ENCODE results near the gene AFTPH.
"Not testable (repeated sequence)": the region's sequence is repeated elsewhere in the genome, so short reads cannot be mapped to it uniquely, and the experiment has no call there.

AFTPH gene

DNA sequence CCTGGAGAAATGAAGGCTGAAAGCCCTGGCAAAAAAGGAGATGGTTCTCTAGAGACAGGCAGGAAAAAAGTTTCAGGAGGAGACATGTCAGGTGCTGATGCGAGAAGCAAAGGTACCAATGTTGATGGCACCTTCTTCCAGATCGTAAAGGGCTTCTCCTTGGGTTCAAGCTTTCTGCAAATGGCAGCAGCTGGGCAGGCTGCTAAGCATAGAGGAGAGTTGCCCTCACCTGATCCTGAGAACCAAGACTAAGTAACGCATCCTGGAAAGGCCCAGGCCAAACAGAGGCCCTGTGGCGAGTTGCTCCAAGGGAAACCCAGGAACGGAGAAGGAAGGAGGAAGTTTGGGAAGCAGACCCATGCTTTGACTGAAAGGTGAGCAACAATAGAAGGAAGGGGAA lies 23.6 kb upstream of the AFTPH start:
- no peak for DNase-seq (ENCODE audit: low read depth in 2 of 2)

DNA sequence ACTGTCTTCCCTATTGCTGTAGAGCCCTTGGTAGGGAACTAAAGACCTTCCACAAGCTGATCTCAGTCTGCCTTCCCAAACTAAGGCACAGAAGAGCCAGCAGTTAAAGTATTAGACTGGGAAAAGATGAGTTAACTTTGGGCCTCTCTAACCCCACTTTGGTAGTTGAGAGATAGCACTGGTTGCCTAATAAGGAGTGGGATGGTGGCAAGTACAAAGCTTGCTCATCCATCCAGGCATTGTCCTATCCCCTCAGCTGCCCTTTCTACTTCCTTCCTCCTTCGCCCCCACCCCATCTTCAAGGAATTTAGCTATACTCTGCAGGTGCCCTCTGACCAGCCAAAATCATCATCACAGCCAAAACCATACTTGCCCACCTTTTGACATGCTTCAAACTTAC lies 22.2 kb upstream of the AFTPH start:
- no peak for DNase-seq (ENCODE audit: low read depth in 2 of 2)

DNA sequence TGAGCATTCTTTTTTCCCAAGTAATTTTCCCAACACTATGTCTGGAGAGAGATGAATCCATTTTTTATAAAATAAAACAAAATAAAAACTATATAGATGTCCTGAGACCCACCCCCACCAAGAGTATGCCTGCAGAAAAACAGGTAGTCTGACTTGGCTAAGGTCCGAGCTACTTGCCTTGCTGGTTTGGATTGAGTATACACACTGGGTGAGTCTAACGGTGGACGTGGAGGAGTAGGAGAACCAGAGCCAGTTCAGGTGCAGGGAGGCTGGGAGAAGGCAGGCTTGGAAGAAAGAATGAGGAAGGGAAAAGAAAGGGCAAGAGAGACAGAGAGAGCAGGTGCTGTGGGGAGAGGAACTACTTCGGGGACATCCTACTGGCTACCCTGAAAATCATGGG lies 21.3 kb upstream of the AFTPH start:
- no peak for DNase-seq (ENCODE audit: low read depth in 2 of 2)

DNA sequence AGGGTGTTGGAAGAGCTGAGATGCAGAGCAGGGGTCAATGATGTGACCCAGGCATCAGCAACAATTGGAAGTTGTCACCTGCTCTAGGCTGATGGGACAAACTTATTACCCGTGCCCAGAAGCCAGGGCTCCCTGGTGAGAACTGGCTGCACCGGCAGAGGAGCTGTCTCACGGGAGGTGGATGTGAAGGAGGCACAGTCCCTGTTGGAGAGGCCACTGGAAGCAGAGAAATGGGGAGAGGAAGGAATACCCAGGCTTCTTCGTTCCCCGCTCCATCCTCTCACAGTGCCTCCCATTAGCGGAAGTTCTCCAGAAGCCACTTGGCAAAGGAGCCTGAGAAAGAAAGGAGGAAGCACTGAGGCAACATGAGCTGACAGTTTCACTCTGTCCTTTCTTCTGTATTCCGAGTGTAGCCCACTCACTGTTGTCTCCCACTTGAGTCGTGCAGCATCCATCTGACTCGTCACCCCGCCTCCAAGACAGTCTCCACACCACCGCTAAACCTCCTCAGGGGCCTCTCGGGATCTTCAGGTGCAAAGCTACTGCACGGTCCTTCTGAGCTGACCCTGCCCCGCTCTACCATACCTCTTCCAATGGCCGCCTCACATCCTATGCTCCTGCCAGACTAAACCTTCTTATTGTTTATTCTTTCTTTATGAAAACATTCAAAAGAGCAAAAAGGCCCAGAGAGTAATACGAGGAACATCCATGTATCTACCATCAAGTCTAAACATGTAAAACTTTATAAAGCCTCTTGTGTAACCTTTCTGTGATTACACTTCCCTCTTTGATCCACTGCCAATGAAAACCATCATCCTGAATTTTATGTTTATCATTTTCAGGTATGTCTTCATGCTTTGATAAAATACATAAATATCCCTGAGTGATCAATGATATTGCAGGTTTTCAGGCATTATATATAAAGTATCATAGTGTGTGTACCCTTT lies 19.1 kb upstream of the AFTPH start:
- DNase-seq (ENCODE audit: low read depth in 2 of 2), result no peak

DNA sequence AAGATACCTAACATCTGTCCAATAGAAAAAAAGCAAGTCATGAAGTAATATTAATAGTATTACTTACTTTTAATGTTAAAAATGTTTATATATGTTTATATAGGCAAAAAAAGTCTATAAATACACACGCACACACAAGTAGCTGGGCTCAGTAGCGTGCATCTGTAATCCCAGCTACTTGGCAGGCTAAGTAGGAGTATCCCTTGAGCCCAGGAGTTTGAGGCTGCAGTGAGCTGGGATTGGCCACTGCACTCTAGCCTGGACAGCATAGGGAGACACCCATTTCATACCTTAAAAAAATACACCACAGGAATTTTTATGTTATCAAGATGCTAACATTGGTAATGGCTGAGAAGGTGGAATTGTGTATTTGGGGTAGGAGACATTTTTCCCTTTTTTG lies 17.4 kb upstream of the AFTPH start:
- no peak for DNase-seq (ENCODE audit: low read depth in 2 of 2)

DNA sequence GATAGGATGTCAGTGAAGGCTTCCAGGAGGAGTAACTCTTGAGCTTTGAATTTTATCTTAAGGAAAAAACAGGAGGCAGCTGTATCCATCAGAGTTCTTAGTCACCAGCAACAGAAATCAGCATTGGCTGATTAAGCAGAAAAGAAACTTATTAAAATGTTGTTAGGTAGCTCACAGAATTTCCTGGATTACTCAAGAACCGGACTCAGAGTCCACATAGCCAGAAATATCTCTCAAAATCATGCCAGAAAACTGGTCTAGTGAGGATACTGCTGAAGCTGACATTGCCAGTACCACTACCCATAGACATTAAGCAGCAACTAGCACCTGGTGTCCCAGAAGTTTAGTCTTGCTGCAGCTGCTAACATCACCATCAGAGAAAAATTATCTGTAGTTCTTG lies 10.1 kb upstream of the AFTPH start:
- DNase-seq (ENCODE audit: low read depth in 2 of 2), result no peak

DNA sequence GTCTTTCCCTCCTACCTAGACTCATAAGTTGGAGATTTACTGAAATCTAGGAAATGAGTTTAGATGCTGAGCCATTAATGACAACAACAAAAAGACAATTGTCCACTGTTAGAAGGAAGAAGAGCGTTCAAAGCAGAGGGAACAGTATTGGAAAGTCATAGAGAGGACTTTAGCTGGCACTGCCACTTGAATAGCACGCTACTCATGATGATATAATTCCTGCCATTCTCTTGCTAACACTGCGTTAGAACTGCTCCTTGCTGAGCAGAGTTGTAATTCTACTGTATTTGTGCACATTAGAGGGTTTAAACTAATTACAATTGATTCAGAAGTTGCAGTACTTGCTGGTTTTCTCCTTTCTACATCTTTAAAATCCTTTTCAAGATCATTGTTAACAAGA lies 9.0 kb upstream of the AFTPH start:
- DNase-seq (ENCODE audit: low read depth in 2 of 2), result no peak

DNA sequence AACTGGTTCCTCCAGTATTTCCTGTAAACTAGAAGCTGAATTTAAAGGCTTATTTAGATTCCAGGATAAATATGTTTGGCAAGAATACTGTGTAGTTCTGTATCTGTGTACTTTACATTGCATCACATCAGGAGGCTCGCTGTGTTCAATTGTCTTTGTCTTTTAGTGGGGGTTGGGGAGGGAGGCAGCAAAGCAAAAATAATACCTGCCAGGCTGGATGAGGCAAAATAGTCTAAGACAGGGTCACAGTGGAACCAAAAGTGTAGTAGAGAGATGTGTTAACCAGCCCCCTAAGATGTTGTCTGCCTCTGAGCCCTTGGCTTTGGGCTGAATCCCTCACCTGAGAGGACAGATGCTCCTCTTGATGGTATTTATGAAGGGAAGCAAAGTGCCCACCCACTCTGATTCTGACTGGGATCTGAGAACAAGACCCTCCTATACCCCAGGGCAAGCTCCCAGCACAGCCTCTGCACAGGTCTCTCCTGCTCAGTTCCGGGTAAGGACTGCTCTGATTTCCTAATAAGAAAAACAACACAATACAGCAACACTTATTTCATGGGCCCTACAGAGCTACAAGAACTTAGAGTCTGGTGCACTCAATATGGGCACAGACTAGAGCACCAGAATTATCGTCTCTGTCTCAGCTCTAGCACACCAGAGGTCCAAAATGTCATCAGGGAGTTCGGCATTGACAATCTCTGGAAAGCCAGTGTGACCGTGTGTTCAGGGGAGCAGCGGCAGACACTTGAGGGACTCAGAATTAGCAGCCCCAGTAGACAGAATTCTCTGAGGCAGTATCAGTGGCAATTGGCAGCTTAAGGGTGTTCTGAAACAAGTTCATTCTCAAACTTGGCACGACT lies 7.2 kb upstream of the AFTPH start:
- no peak for DNase-seq (ENCODE audit: low read depth in 2 of 2)

DNA sequence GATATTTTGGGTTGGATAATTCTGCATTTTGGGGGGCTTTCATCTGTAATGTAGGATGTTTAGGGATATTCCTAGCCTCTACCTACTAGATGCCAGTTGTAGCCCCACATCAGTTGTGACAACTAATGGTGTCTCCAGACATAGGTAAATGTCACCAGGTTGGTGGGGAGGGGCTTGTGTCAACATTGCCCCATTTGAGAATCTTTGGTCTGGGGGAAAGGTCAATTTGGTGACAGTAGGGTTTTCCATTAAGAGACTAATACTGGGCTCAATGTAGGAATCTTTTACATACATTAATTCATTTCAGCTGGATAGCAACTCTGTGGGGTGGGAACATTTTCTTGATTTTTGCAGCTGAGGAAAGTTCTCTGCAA lies 6.6 kb upstream of the AFTPH start:
- DNase-seq (ENCODE audit: low read depth in 2 of 2), result no peak

DNA sequence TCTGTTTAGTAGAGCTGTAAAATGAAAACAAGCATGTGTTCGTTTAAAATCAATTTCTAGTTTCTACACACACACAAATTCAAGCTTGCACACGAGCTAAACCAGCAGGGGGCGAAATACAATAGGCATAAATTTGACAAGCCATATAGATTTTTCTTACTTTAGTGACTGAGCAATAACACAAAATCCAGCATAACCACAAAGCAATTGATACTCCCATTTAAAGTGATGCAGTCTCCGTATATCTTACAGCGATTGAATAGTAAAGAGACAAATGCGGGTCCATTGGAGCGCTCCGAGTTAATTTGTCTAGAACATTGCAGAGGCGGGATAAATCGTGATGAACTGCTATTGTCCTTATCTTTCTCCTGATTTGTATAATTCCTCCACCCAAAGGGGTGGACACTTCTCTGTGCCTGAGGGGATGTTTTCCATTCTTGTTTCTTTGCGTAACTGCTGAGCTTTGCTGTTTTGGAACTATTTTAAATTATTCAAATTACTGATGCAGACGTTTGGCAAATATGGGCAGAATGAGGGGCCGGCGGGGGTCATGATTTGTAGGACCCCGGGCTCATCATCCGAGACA lies 1.2 kb upstream of the AFTPH start:
- peak; percentile 47 to 65 for DNase-seq (ENCODE audit: low read depth in 2 of 2)

DNA sequence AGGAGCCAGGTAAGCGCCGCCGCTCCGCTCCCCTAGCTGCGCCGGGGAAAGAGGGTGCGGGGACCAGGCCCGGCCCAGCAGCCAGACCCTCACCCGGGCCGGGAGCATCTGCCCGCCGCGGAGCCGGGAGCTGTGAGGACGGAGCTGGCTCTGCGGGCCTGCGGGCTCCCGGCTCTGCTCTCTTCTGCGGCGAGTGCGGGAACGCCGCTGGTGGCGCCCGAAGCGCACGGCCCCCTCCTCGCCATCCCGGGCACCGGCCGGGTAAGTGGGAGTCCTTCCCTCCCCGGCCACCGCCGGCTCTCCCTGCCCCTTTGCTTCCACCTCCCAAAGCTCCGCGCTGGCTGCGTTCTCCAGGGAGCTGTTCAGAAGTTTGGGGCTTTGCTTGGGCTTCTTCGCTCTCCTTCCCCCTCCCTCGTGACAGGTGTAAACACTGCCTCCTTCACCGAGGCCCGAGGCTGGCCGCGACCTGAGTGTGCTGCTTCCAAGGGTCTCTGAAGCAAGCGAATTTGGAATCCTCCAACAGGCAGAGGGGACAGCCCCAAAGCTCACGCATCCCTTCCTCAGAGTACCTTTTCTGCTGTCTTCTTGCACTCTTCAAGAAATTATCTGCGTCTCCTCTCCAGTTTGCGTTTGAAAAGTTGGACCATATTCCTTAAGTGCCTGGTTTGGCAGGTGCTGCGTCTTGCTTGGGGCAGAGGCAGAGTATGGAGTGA lies 632 bp downstream of the AFTPH start:
- peak; percentile 22 to 38 for DNase-seq (ENCODE audit: low read depth in 2 of 2)

DNA sequence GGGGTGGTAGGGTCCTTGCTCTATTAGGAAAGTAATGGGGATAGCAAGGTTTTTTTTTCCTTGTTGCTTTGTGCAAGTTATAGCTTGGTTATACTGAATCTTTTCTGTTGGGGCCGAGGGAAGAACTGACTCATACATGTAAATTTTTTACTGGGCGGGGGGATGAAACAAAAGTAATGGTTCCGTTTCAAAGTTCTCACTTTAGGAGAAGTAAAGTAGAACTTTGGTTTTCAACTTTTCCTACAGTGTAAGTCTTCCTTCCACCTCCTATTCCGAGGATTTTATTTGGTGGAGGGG lies 1.1 kb downstream of the AFTPH start:
- DNase-seq (ENCODE audit: low read depth in 2 of 2), result peak in 1 of 2 donors; percentile 16

DNA sequence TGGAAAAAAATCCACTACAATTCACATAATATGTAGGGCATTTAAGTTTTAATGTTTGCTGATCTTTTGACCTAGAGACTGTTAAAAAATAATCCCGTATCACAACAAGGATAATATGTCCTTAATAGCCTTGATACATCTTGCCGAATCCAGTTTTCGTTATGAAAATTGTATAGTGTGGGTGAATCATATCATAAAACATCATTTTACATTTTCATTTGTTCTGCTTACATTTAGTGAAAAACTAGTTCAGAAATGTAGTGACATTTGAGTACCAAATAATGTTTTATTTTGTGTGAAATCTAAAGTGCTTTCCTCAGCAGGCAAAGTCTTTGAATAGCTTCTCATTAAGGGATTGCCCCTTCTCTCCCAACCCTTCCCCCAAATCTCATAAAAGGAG lies 1.9 kb downstream of the AFTPH start:
- no peak for DNase-seq (ENCODE audit: low read depth in 2 of 2)

DNA sequence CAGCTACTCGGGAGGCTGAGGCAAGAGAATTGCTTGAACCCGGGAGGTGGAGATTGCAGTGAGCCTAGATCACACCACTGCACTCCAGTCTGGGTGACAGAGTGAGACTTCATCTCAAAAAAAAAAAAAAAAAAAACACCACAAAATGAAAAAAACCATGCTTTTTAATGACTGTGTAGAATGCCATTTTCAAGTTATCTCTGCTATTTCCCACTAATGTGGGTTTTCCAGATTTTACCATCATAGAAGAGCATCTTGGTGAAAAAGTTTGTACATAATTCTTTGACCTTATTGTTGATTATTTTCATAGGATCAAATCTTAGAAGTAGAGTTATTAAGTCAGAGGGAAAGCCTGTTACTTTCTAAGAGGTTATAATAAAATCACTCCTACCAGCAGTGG lies 6.8 kb downstream of the AFTPH start:
- not testable (repeated sequence) for DNase-seq (ENCODE audit: low read depth in 2 of 2)

DNA sequence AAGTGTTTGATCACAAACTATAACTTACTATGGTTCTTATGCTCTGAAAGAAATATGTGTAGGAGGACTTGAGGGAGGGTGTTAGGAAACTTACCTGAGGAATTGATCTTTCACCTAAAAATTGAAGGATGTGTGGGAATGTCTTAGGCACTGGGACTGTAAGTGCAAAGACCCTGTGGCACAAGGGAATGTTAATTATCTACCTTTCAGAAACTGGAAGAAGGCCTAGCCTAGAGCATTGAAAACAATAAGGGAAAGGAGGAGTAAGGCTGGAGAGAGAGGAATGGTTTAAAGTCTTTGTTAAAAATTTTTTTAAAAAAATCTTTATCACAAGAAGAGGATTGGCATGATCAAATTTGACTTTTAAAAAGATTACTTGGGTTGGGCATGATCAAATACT lies 7.9 kb downstream of the AFTPH start:
- no peak for DNase-seq (ENCODE audit: low read depth in 2 of 2)

DNA sequence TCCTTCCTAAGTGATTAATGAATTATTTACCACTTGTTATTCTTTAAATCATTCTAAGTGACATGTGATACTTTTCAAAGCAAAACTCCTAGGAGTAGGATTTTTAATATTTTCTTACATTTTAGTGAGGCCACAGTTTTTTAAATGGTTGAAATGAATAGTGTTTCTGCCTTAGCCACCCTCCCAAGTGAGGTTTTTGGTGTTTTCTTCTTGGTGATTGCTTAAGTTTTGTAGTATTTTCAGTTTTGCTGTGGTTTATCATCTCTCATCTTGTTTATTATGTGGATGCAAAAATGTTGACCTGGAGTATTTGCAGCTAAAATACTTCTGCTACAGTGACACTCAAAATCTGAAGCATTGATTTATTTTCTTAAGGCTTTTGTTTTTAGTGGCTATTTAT lies 9.8 kb downstream of the AFTPH start:
- DNase-seq (ENCODE audit: low read depth in 2 of 2), result no peak

DNA sequence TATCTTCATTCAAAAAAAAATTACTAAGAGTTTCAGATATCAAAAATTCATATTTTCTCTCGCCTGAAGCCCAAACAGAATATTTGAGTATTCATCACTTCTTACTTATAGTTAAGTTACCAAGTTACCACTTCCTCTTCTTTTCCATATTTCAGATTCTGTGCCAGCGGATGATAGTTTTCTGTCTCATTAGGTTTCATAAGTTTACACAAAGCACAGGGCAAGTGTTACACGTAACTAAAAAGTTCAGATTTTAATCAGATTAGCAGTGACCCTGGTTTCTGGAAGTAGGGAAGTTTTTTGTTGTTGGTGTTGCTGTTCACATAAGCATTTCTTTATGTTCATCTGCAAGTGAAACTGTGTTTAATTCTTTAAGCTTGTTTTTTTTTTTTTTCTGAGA lies 10.2 kb downstream of the AFTPH start:
- no peak for DNase-seq (ENCODE audit: low read depth in 2 of 2)

DNA sequence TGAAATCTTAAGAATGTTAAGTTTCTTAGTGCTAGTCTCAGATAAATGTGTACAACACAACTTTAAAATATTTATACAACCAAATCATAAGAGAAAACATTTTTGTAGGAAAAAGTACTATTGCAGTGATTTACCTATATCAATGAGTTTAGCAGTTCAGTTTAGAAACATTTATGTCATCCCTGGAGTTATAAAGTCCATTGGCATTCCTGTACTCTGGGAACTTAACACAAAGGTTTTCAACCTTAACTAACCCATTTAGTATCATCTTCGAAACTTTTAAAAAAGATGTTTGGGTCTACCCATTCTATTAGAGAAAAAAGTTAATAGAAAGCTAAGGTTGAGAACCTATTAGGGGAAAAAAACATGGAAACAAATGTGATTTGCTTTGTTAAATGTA lies 10.9 kb downstream of the AFTPH start:
- DNase-seq (ENCODE audit: low read depth in 2 of 2), result no peak

DNA sequence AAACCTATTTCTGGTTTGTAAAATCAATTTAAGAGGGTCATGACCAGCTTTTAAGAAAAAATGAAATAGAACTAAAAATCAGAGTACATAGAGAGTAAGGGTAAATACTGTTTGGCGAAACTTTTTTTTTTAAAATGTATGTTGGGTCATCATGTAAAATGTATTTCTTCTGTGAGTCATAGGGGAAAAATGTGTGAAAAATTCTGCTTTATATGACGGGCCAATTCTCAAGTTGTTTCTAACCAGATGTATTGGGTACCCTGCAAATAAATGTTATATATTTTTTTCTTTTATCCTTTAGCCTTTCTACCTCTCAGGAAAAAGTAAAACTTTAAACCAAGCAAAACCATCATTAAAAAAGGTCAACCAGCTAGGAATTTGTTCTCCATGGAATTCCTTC lies 13.9 kb downstream of the AFTPH start:
- no peak for DNase-seq (ENCODE audit: low read depth in 2 of 2)

DNA sequence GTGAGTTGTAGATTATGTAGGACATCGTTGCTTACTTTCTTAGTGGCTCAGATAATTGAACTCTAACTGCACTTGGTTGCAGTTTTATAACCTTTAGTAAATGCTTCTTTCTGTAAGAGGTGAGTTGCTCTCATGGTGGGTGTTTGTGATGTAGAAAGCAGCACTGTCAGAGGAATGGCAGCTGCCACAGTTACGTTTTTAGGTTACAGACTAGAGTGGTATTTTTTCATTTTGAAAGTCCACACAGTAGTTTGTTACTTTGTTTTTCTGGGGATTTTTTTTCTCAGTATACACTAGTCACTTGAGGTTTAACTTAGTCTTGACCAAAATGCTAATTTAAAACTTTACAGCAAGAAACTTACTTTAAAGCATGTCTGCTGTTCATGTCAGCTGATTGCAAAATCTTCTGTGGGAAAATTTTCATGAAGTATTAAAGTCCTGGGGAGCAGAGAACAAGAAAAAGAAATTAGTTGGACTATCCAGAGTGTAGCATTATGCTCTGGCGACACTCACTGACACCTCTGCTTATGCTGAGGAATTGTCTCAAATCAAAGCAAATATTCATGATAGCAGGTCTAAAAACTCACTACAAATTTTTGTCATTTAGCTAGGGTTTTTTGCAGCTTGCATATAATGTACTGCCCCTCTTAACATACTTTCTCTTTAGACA lies 14.8 kb downstream of the AFTPH start:
- no peak for DNase-seq (ENCODE audit: low read depth in 2 of 2)

DNA sequence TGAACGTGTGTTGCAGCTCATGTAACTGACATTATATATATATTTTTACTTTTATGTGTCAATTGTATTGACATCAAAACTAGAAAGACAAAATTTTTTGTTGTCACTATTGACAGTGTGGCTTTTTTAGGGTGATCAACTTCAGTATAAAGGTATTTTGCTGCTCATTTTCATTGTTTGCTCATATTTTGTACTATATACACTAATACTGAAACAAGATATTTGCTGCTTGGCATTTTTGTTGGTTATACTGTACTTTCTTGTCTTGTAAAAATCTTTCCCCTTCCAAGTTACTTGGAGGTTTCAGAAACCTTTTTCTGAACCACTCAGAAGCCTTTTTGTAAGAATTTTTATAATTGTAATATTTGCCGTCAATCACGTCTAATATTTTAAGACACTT lies 16.5 kb downstream of the AFTPH start:
- no peak for DNase-seq (ENCODE audit: low read depth in 2 of 2)

DNA sequence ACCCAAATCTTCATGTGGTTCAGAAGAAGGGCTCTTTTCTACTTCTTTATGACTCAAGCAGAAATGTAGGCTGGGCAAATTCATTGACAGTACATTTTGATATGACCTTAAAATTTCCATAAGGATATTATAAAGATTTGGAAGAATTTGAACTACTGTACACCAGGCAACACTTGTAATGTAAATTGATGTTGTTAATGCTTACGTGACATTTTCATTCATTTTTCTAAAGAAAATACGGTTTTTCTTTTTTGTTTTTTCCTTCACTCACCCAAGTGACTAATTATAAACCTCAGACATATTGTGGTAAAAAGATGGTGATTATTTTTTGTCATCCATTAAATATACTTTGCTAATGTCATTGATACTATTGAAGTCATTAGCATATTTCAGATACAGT lies 17.4 kb downstream of the AFTPH start:
- DNase-seq (ENCODE audit: low read depth in 2 of 2), result no peak
